ENCODE data around the gene APOBEC3A.

The APOBEC3A gene

DNA sequence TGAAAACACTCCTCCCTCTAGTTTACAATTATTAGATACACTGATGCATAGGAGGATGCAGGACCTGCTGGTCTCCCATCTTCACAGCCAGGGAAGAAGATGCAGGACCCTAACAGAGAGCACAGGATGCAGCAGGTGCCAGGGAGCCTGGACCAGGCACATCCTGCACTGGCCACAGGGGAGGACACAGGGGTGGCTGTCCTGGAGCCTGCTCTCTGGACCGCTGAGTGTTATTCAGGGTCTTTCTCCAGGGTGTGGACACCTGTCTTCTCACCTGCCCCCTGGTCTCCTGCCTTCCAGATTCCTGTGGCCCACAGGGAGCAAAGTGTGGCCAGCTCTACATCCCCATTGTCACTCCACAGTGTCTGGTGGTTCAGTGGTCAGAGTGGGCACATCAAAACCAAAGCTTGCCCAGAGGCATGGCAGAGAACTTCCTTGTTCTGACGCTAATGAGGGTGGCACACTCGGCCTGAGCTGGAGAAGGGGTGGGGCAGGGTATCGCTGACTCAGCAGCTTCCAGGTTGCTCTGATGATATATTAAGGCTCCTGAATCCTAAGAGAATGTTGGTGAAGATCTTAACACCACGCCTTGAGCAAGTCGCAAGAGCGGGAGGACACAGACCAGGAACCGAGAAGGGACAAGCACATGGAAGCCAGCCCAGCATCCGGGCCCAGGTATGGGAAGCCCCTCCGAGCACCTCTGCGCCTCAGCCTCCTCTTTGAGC, at the start of gene APOBEC3A:
Gene APOBEC3A, plus strand, starts transcription at position 564 of the 725 bp plus-strand sequence. Its CDS starts 83 bp downstream, at position 647.
- ATAC-seq (ENCODE audit: insufficient read depth, low read depth) (no peak), DNase-seq (no peak)
- H2AFZ ChIP-seq (ENCODE audit: low read depth, low read length): no peak within 1 kb of the TSS
- peaks cover 7% of the 10 kb centered on the region for H3K27me3 ChIP-seq (ENCODE audit: insufficient read depth, low read length, poor library complexity)
- no peaks in the 10 kb centered on the region for H3K36me3 ChIP-seq (ENCODE audit: insufficient read depth, low read length)
- H3K9me3 ChIP-seq (ENCODE audit: insufficient read depth, low read length, severe bottlenecking): no peaks in the 10 kb centered on the region
- H3K4me1 ChIP-seq (ENCODE audit: insufficient read depth, low read length): no peaks in the 10 kb centered on the region
- TF ChIP-seq EZH2 (IDR thresholded peaks at IDR 0.05; ENCODE audit: borderline replicate concordance, low read depth, low read length, severe bottlenecking): no peak
- TF ChIP-seq, protein P1, sequence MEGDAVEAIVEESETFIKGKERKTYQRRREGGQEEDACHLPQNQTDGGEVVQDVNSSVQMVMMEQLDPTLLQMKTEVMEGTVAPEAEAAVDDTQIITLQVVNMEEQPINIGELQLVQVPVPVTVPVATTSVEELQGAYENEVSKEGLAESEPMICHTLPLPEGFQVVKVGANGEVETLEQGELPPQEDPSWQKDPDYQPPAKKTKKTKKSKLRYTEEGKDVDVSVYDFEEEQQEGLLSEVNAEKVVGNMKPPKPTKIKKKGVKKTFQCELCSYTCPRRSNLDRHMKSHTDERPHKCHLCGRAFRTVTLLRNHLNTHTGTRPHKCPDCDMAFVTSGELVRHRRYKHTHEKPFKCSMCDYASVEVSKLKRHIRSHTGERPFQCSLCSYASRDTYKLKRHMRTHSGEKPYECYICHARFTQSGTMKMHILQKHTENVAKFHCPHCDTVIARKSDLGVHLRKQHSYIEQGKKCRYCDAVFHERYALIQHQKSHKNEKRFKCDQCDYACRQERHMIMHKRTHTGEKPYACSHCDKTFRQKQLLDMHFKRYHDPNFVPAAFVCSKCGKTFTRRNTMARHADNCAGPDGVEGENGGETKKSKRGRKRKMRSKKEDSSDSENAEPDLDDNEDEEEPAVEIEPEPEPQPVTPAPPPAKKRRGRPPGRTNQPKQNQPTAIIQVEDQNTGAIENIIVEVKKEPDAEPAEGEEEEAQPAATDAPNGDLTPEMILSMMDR (IDR thresholded peaks at IDR 0.05; ENCODE audit: borderline replicate concordance, extremely low read depth, low read length, poor library complexity, severe bottlenecking): no peak
- H3K4me2 ChIP-seq (ENCODE audit: insufficient read depth, low read length): no peak within 1 kb of the TSS
- H3K4me3 ChIP-seq (ENCODE audit: low read depth in 1 of 2, low read length in 2 of 2): no peak within 1 kb of the TSS
- H3K9ac ChIP-seq (ENCODE audit: low read depth, low read length): no peak within 1 kb of the TSS
- H3K27ac ChIP-seq (ENCODE audit: low read length): no peak within 1 kb of the TSS
- H3K79me2 ChIP-seq (ENCODE audit: insufficient read depth, low read length): no peaks in the 10 kb centered on the region
- no peaks in the 10 kb centered on the region for H4K20me1 ChIP-seq (ENCODE audit: insufficient read depth, low read length)

DNA sequence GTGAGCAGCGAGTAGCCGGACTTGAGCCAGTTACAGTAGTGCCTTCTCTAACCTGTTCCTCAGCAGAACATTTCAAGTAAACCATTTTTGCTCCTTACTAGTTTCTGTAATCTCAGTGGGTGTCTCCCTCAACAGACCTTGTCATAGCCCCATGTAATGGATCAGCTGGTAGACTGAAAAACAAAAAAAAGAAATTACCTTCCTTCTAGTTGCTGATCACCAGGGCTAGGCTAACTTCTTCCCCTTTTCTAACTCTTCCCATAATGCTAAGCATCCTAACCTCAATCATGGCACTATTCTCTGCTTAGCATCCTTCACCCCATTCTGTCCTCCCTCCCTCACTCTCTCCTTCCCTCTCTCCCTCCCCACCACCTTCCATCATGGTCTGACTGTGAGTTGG, 49.6 kb upstream of the APOBEC3A start:
- no peak for TF ChIP-seq EZH2 (IDR thresholded peaks at IDR 0.05; ENCODE audit: borderline replicate concordance, low read depth, low read length, severe bottlenecking)
- TF ChIP-seq, protein P1 (IDR thresholded peaks at IDR 0.05; ENCODE audit: borderline replicate concordance, extremely low read depth, low read length, poor library complexity, severe bottlenecking): no peak
- no peak overlapping the region for H3K4me3 ChIP-seq (ENCODE audit: low read depth in 1 of 2, low read length in 2 of 2)
- H2AFZ ChIP-seq (ENCODE audit: low read depth, low read length): no peak overlapping the region
- H4K20me1 ChIP-seq (ENCODE audit: insufficient read depth, low read length): no peaks in the 10 kb centered on the region
- H3K36me3 ChIP-seq (ENCODE audit: insufficient read depth, low read length): no peaks in the 10 kb centered on the region
- no peak overlapping the region for H3K4me2 ChIP-seq (ENCODE audit: insufficient read depth, low read length)
- 0 out of 2 replicates have a peak, but pooled peaks cover under 1% of the 10 kb centered on the region for H3K4me1 ChIP-seq (ENCODE audit: insufficient read depth, low read length)
- ATAC-seq (ENCODE audit: insufficient read depth, low read depth) (no peak), DNase-seq (no peak)
- H3K9ac ChIP-seq (ENCODE audit: low read depth, low read length): no peak overlapping the region
- H3K27ac ChIP-seq (ENCODE audit: low read length): no peak overlapping the region
- H3K27me3 ChIP-seq (ENCODE audit: insufficient read depth, low read length, poor library complexity): peaks cover 5% of the 10 kb centered on the region
- no peaks in the 10 kb centered on the region for H3K79me2 ChIP-seq (ENCODE audit: insufficient read depth, low read length)
- H3K9me3 ChIP-seq (ENCODE audit: insufficient read depth, low read length, severe bottlenecking): peaks cover 23% of the 10 kb centered on the region

GRCh38 chr22:38911434-38911833, 46.0 kb upstream of the APOBEC3A start:
- Histone ChIP-seq H3K4me3 (ENCODE audit: low read depth in 1 of 2, low read length in 2 of 2) (no peak overlapping the region), H4K20me1 (ENCODE audit: insufficient read depth, low read length) (no peaks in the 10 kb centered on the region), H3K36me3 (ENCODE audit: insufficient read depth, low read length) (no peaks in the 10 kb centered on the region), H3K27me3 (ENCODE audit: insufficient read depth, low read length, poor library complexity) (peaks cover 5% of the 10 kb centered on the region), H3K9me3 (ENCODE audit: insufficient read depth, low read length, severe bottlenecking) (no peaks in the 10 kb centered on the region), H3K79me2 (ENCODE audit: insufficient read depth, low read length) (no peaks in the 10 kb centered on the region), H3K9ac (ENCODE audit: low read depth, low read length) (no peak overlapping the region), H3K4me1 (ENCODE audit: insufficient read depth, low read length) (no peaks in the 10 kb centered on the region), H3K27ac (ENCODE audit: low read length) (no peak overlapping the region), H2AFZ (ENCODE audit: low read depth, low read length) (no peak overlapping the region), H3K4me2 (ENCODE audit: insufficient read depth, low read length) (no peak overlapping the region)
- no peak for DNase-seq
- no peak for ATAC-seq (ENCODE audit: insufficient read depth, low read depth)
- no peak for TF ChIP-seq EZH2 (IDR thresholded peaks at IDR 0.05; ENCODE audit: borderline replicate concordance, low read depth, low read length, severe bottlenecking)
- TF ChIP-seq, protein P1 (IDR thresholded peaks at IDR 0.05; ENCODE audit: borderline replicate concordance, extremely low read depth, low read length, poor library complexity, severe bottlenecking): no peak

Measured in DND-41 (cell line).